ENCODE data around the gene LMLN.

DNA sequence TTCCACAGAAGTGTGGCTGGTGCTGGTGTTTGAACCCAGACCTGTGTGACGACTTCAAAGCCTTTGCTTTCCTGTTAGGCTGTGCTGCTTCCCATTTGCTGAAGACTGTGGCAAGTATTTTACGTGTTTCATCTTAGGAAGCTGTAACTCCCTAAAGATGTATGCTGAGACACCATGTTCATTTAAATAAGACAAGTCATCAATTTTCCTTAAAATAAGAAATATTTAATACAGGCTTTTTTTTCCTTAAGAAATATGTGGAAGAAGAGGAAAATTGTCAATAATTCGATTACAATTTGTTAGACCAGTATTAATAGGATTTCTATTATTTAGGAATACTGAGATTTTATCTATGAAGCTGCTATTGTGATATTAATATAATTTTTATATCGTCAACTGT is 58.4 kb downstream of the LMLN start:
- TF ChIP-seq POLR2A (IDR thresholded peaks at IDR 0.05) (no peak), POLR2AphosphoS5 (IDR thresholded peaks at IDR 0.05) (no peak)
- TF ChIP-seq, protein P1, sequence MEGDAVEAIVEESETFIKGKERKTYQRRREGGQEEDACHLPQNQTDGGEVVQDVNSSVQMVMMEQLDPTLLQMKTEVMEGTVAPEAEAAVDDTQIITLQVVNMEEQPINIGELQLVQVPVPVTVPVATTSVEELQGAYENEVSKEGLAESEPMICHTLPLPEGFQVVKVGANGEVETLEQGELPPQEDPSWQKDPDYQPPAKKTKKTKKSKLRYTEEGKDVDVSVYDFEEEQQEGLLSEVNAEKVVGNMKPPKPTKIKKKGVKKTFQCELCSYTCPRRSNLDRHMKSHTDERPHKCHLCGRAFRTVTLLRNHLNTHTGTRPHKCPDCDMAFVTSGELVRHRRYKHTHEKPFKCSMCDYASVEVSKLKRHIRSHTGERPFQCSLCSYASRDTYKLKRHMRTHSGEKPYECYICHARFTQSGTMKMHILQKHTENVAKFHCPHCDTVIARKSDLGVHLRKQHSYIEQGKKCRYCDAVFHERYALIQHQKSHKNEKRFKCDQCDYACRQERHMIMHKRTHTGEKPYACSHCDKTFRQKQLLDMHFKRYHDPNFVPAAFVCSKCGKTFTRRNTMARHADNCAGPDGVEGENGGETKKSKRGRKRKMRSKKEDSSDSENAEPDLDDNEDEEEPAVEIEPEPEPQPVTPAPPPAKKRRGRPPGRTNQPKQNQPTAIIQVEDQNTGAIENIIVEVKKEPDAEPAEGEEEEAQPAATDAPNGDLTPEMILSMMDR (IDR thresholded peaks at IDR 0.05), result no peak

Data from breast epithelium (tissue), 3 donors.